ENCODE measurements around the gene ALK. TPM values are rescaled to one million over a fixed set of nuclear protein-coding genes. Genes with fewer than 3 reads are reported as not detected.

ALK gene
- total and polyA plus RNA-seq, 10 of the 15 experiments (the other 5 are each of a cell fraction or from before 2014, with no cell fraction given) = 0.11 TPM; not detected in 9

- intact Hi-C loops (cut with micrococcal nuclease; ENCODE audit: unreplicated experiment) = loop anchor here (1.0 kb wide), 1 partner anchor 36 kb away; no protein-coding TSS in a partner anchor
- no peak for DNase-seq (ENCODE audit: low read depth, low spot score)
- SMC1A ChIA-PET (ENCODE audit: uncharacterized antibody, unreplicated experiment) = no interaction called here
- in situ Hi-C loops (cut with MboI) = no loop called here
- TF ChIP-seq PAX5 (IDR thresholded peaks at IDR 0.05; ENCODE audit: borderline replicate concordance, low read depth, low read length) (no peak), USF2 (IDR thresholded peaks at IDR 0.05; ENCODE audit: borderline replicate concordance, low read depth, low read length) (no peak), CHD4 (IDR thresholded peaks at IDR 0.05) (no peak), ZNF217 (IDR thresholded peaks at IDR 0.05) (no peak), NFYA (IDR thresholded peaks at IDR 0.05; ENCODE audit: borderline replicate concordance, low read depth, low read length) (no peak)
- Histone ChIP-seq H2AFZ (ENCODE audit: control insufficient read depth, low read depth, low read length) (no peak overlapping the region), H3K36me3 (ENCODE audit: control insufficient read depth in 2 of 2, insufficient read depth in 2 of 2, low read length in 1 of 2) (no peaks in the 10 kb centered on the region), H3K9ac (ENCODE audit: control insufficient read depth, insufficient read depth, low read length) (no peak overlapping the region), H4K20me1 (ENCODE audit: control insufficient read depth, insufficient read depth) (no peaks in the 10 kb centered on the region), H3K4me2 (ENCODE audit: control insufficient read depth, insufficient read depth) (no peak overlapping the region), H3K79me2 (ENCODE audit: control insufficient read depth, insufficient read depth, low read length) (no peaks in the 10 kb centered on the region), H3K9me3 (replicated peaks; ENCODE audit: control insufficient read depth, insufficient read depth, low read length) (no peaks in the 10 kb centered on the region), H3K4me1 (ENCODE audit: control insufficient read depth, insufficient read depth, low read length) (no peaks in the 10 kb centered on the region), H3K4me3 (no peak overlapping the region), H3K27me3 (replicated peaks in 1 of 2; ENCODE audit: control insufficient read depth in 2 of 2, insufficient read depth in 2 of 2, low read length in 1 of 2) (no peaks in the 10 kb centered on the region; a peak in 1 of 4 replicates), H3K27ac (ENCODE audit: control insufficient read depth, insufficient read depth) (no peak overlapping the region)
- 7% methylated on average over 6 of the region's 6 CpGs for WGBS (ENCODE audit: insufficient coverage, insufficient replicate concordance, low lambda C conversion rate, missing lambda C conversion rate)
- FAIRE-seq = no peak
- POLR2A ChIA-PET = no interaction called here
- ATAC-seq = no peak
- CTCF ChIA-PET = no interaction called here
- no TSS peak for BruUV-seq (replicated peaks)
- RAD21 ChIA-PET (ENCODE audit: unreplicated experiment) = no interaction called here
Observed at GRCh38 chr2:29567906-29568520, 353.4 kb downstream of the ALK start.

GRCh38 chr2:29563697-29564096 lies 357.7 kb downstream of the ALK start:
- POLR2A ChIA-PET = no interaction called here
- Histone ChIP-seq H3K4me3 (no peak overlapping the region), H3K27ac (ENCODE audit: control insufficient read depth, insufficient read depth) (no peak overlapping the region), H3K27me3 (replicated peaks in 1 of 2; ENCODE audit: control insufficient read depth in 2 of 2, insufficient read depth in 2 of 2, low read length in 1 of 2) (no peaks in the 10 kb centered on the region), H3K9ac (ENCODE audit: control insufficient read depth, insufficient read depth, low read length) (no peak overlapping the region), H2AFZ (ENCODE audit: control insufficient read depth, low read depth, low read length) (no peak overlapping the region), H3K4me1 (ENCODE audit: control insufficient read depth, insufficient read depth, low read length) (no peaks in the 10 kb centered on the region), H3K9me3 (replicated peaks; ENCODE audit: control insufficient read depth, insufficient read depth, low read length) (no peaks in the 10 kb centered on the region), H4K20me1 (ENCODE audit: control insufficient read depth, insufficient read depth) (no peaks in the 10 kb centered on the region), H3K4me2 (ENCODE audit: control insufficient read depth, insufficient read depth) (no peak overlapping the region), H3K79me2 (ENCODE audit: control insufficient read depth, insufficient read depth, low read length) (no peaks in the 10 kb centered on the region), H3K36me3 (ENCODE audit: control insufficient read depth in 2 of 2, insufficient read depth in 2 of 2, low read length in 1 of 2) (no peaks in the 10 kb centered on the region)
- SMC1A ChIA-PET (ENCODE audit: uncharacterized antibody, unreplicated experiment) = no interaction called here
- CTCF ChIA-PET = no interaction called here
- no TSS peak for BruUV-seq (replicated peaks)
- FAIRE-seq (no peak), DNase-seq (ENCODE audit: low read depth, low spot score) (no peak), ATAC-seq (no peak)
- TF ChIP-seq USF2 (IDR thresholded peaks at IDR 0.05; ENCODE audit: borderline replicate concordance, low read depth, low read length) (no peak), NR2C1 (IDR thresholded peaks at IDR 0.05) (no peak), E2F8 (IDR thresholded peaks at IDR 0.05; ENCODE audit: low read depth, partially characterized antibody) (no peak), ATF2 (IDR thresholded peaks at IDR 0.05; ENCODE audit: low read length) (no peak)
- RAD21 ChIA-PET (ENCODE audit: unreplicated experiment) = no interaction called here
- intact Hi-C loops (cut with micrococcal nuclease; ENCODE audit: unreplicated experiment) = no loop called here
- in situ Hi-C loops (cut with MboI) = no loop called here
- 35% methylated on average over 1 of the region's 1 CpG for WGBS (ENCODE audit: insufficient coverage, insufficient replicate concordance, low lambda C conversion rate, missing lambda C conversion rate)

Measured in GM12878 (cell line).